DMS53 treated with DMSO at 0.1 percent for 48 hours (cell line): ENCODE measurements around the gene FAAP20.
"Not testable (repeated sequence)": the region's sequence is repeated elsewhere in the genome, so short reads cannot be mapped to it uniquely, and the experiment has no call there.

Source experiments
- DNase-seq: peaks from one replicate; lab custom pipeline; 2025; ENCODE audit not compliant: unreplicated experiment; lab: John Stamatoyannopoulos, UW

FAAP20 gene

GRCh38 chr1:2163205-2163604, 31.4 kb downstream of the FAAP20 start:
- DNase-seq: no peak

- no peak for DNase-seq
These were observed 33.9 kb downstream of the FAAP20 start for GRCh38 chr1:2160451-2161300.

- DNase-seq: no peak
These were observed 35.4 kb downstream of the FAAP20 start for GRCh38 chr1:2159124-2159523.

GRCh38 chr1:2158272-2158671, 36.3 kb downstream of the FAAP20 start:
- no peak for DNase-seq

- no peak for DNase-seq
These were observed 36.7 kb downstream of the FAAP20 start for GRCh38 chr1:2157856-2158255.

GRCh38 chr1:2156866-2157265, 37.7 kb downstream of the FAAP20 start:
- DNase-seq: no peak

GRCh38 chr1:2155788-2156187, 38.8 kb downstream of the FAAP20 start:
- no peak for DNase-seq

GRCh38 chr1:2155147-2155598, 39.4 kb downstream of the FAAP20 start:
- DNase-seq: no peak

- no peak for DNase-seq
These were observed 40.5 kb downstream of the FAAP20 start for GRCh38 chr1:2154022-2154421.

GRCh38 chr1:2152954-2153353, 41.6 kb downstream of the FAAP20 start:
- DNase-seq: no peak

GRCh38 chr1:2151911-2152310, 42.7 kb downstream of the FAAP20 start:
- no peak for DNase-seq

GRCh38 chr1:2151252-2151651, 43.3 kb downstream of the FAAP20 start:
- no peak for DNase-seq

- DNase-seq: no peak
These were observed 43.8 kb downstream of the FAAP20 start for GRCh38 chr1:2150801-2151200.

GRCh38 chr1:2148691-2149090, 45.9 kb downstream of the FAAP20 start:
- no peak for DNase-seq

GRCh38 chr1:2147869-2148268, 46.7 kb downstream of the FAAP20 start:
- not testable (repeated sequence) for DNase-seq

GRCh38 chr1:2146836-2147517, 47.6 kb downstream of the FAAP20 start:
- no peak for DNase-seq

- DNase-seq: no peak
These were observed 48.4 kb downstream of the FAAP20 start for GRCh38 chr1:2145946-2146835.

GRCh38 chr1:2144501-2145090, 50.0 kb downstream of the FAAP20 start:
- DNase-seq: no peak

GRCh38 chr1:2143814-2144500, 50.6 kb downstream of the FAAP20 start:
- DNase-seq: no peak

GRCh38 chr1:2141025-2141424, 53.5 kb downstream of the FAAP20 start:
- DNase-seq: no peak
